ENCODE data around the gene EPN1.

EPN1 gene

GRCh38 chr19:55660991-55661390 lies 14.0 kb upstream of the EPN1 start:
- no peak for DNase-seq (ENCODE audit: low read depth)

- no peak for DNase-seq (ENCODE audit: low read depth)
Observed at GRCh38 chr19:55661826-55662225, 13.2 kb upstream of the EPN1 start.

- DNase-seq (ENCODE audit: low read depth): no peak
Observed at GRCh38 chr19:55663846-55664536, 11.0 kb upstream of the EPN1 start.

GRCh38 chr19:55666343-55667005 lies 8.6 kb upstream of the EPN1 start:
- no peak for DNase-seq (ENCODE audit: low read depth)

- DNase-seq (ENCODE audit: low read depth): no peak
Observed at GRCh38 chr19:55667006-55667381, 8.0 kb upstream of the EPN1 start.

- no peak for DNase-seq (ENCODE audit: low read depth)
Observed at GRCh38 chr19:55667511-55667910, 7.5 kb upstream of the EPN1 start.

GRCh38 chr19:55667958-55668357 lies 7.1 kb upstream of the EPN1 start:
- DNase-seq (ENCODE audit: low read depth): no peak

GRCh38 chr19:55668603-55669348 lies 6.2 kb upstream of the EPN1 start:
- no peak for DNase-seq (ENCODE audit: low read depth)

- DNase-seq (ENCODE audit: low read depth): no peak
Observed at GRCh38 chr19:55669418-55670279, 5.4 kb upstream of the EPN1 start.

GRCh38 chr19:55670280-55671053 lies 4.6 kb upstream of the EPN1 start:
- no peak for DNase-seq (ENCODE audit: low read depth)

GRCh38 chr19:55671054-55671378 lies 4.0 kb upstream of the EPN1 start:
- DNase-seq (ENCODE audit: low read depth): no peak

GRCh38 chr19:55672418-55672817 lies 2.6 kb upstream of the EPN1 start:
- DNase-seq (ENCODE audit: low read depth): no peak

GRCh38 chr19:55673465-55673864 lies 1.6 kb upstream of the EPN1 start:
- no peak for DNase-seq (ENCODE audit: low read depth)

GRCh38 chr19:55673889-55674288 lies 1.1 kb upstream of the EPN1 start:
- DNase-seq (ENCODE audit: low read depth): no peak

GRCh38 chr19:55674459-55674840 lies 576 bp upstream of the EPN1 start:
- DNase-seq (ENCODE audit: low read depth): no peak

GRCh38 chr19:55675661-55676354 lies 782 bp downstream of the EPN1 start:
- no peak for DNase-seq (ENCODE audit: low read depth)

- DNase-seq (ENCODE audit: low read depth): no peak
Observed at GRCh38 chr19:55676383-55676782, 1.4 kb downstream of the EPN1 start.

- DNase-seq (ENCODE audit: low read depth): no peak
Observed at GRCh38 chr19:55676889-55677505, 2.0 kb downstream of the EPN1 start.

- no peak for DNase-seq (ENCODE audit: low read depth)
Observed at GRCh38 chr19:55677572-55678028, 2.6 kb downstream of the EPN1 start.

- DNase-seq (ENCODE audit: low read depth): no peak
Observed at GRCh38 chr19:55678121-55678671, 3.2 kb downstream of the EPN1 start.

All from T-helper 22 cell (primary cell).